ENCODE measurements around the gene CCDC63. TPM values are rescaled to one million over a fixed set of nuclear protein-coding genes. Genes with fewer than 3 reads are reported as not detected.

CCDC63 gene
- total RNA-seq, 4 donors from 2014 or later, result not detected

GRCh38 chr12:110888256-110888991 is 41.6 kb downstream of the CCDC63 start:
- Histone ChIP-seq H3K36me3 (no peaks in the 10 kb centered on the region), H3K27ac (peak overlapping the region in 1 of 2 donors; percentile 59), H3K4me1 (no peaks in the 10 kb centered on the region), H3K9me3 (no peaks in the 10 kb centered on the region), H3K4me3 (peak overlapping the region in 1 of 2 donors; percentile 46), H3K27me3 (no peaks in the 10 kb centered on the region)
- intact Hi-C loops (cut with DNase I; ENCODE audit: low total_unique reads), result no loop called here
- TF ChIP-seq CTCF (IDR thresholded peaks at IDR 0.05) (no peak), POLR2A (IDR thresholded peaks at IDR 0.05) (no peak)
- DNase-seq, result no peak

- intact Hi-C loops (cut with DNase I; ENCODE audit: low total_unique reads), result no loop called here
Observed at GRCh38 chr12:110889361-110889760, 42.6 kb downstream of the CCDC63 start.

GRCh38 chr12:110893956-110894355 is 47.2 kb downstream of the CCDC63 start:
- Histone ChIP-seq H3K27me3 (no peaks in the 10 kb centered on the region), H3K4me1 (no peaks in the 10 kb centered on the region), H3K36me3 (no peaks in the 10 kb centered on the region), H3K4me3 (no peak overlapping the region), H3K9me3 (no peaks in the 10 kb centered on the region), H3K27ac (no peak overlapping the region)
- DNase-seq, result no peak
- intact Hi-C loops (cut with DNase I; ENCODE audit: low total_unique reads), result no loop called here
- TF ChIP-seq CTCF (IDR thresholded peaks at IDR 0.05) (no peak), POLR2A (IDR thresholded peaks at IDR 0.05) (no peak)

More at GRCh38 chr12:110889361-110889760, 42.6 kb downstream of the CCDC63 start:
- H3K9me3 ChIP-seq, result no peaks in the 10 kb centered on the region
- no peak overlapping the region for H3K27ac ChIP-seq
- H3K4me1 ChIP-seq, result no peaks in the 10 kb centered on the region
- no peaks in the 10 kb centered on the region for H3K27me3 ChIP-seq
- no peak overlapping the region for H3K4me3 ChIP-seq
- DNase-seq, result no peak
- no peak for TF ChIP-seq POLR2A (IDR thresholded peaks at IDR 0.05)
- no peak for TF ChIP-seq CTCF (IDR thresholded peaks at IDR 0.05)
- H3K36me3 ChIP-seq, result no peaks in the 10 kb centered on the region

- no peak overlapping the region for H3K4me3 ChIP-seq
- H3K4me1 ChIP-seq, result no peaks in the 10 kb centered on the region
- H3K36me3 ChIP-seq, result no peaks in the 10 kb centered on the region
- intact Hi-C loops (cut with DNase I; ENCODE audit: low total_unique reads), result no loop called here
- H3K27me3 ChIP-seq, result no peaks in the 10 kb centered on the region
- no peaks in the 10 kb centered on the region for H3K9me3 ChIP-seq
- no peak for TF ChIP-seq CTCF (IDR thresholded peaks at IDR 0.05)
- TF ChIP-seq POLR2A (IDR thresholded peaks at IDR 0.05), result no peak
- no peak overlapping the region for H3K27ac ChIP-seq
- DNase-seq, result no peak
Observed at GRCh38 chr12:110896559-110896958, 49.8 kb downstream of the CCDC63 start.

GRCh38 chr12:110901401-110901800 is 54.6 kb downstream of the CCDC63 start:
- DNase-seq, result no peak
- intact Hi-C loops (cut with DNase I; ENCODE audit: low total_unique reads), result no loop called here
- Histone ChIP-seq H3K27me3 (no peaks in the 10 kb centered on the region), H3K36me3 (no peaks in the 10 kb centered on the region), H3K9me3 (no peaks in the 10 kb centered on the region), H3K27ac (no peak overlapping the region), H3K4me3 (no peak overlapping the region), H3K4me1 (no peaks in the 10 kb centered on the region)
- TF ChIP-seq CTCF (IDR thresholded peaks at IDR 0.05) (no peak), POLR2A (IDR thresholded peaks at IDR 0.05) (no peak)
